Epidermal melanocyte (primary cell): ENCODE measurements around the gene C1QTNF8.

Experiments
- DNase-seq: peaks from one replicate; pipeline ENCODE4 v3.0.0; 2011; ENCODE audit warnings: low spot score; ENCODE audit not compliant: insufficient read length

C1QTNF8 gene, protein sequence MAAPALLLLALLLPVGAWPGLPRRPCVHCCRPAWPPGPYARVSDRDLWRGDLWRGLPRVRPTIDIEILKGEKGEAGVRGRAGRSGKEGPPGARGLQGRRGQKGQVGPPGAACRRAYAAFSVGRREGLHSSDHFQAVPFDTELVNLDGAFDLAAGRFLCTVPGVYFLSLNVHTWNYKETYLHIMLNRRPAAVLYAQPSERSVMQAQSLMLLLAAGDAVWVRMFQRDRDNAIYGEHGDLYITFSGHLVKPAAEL

DNA sequence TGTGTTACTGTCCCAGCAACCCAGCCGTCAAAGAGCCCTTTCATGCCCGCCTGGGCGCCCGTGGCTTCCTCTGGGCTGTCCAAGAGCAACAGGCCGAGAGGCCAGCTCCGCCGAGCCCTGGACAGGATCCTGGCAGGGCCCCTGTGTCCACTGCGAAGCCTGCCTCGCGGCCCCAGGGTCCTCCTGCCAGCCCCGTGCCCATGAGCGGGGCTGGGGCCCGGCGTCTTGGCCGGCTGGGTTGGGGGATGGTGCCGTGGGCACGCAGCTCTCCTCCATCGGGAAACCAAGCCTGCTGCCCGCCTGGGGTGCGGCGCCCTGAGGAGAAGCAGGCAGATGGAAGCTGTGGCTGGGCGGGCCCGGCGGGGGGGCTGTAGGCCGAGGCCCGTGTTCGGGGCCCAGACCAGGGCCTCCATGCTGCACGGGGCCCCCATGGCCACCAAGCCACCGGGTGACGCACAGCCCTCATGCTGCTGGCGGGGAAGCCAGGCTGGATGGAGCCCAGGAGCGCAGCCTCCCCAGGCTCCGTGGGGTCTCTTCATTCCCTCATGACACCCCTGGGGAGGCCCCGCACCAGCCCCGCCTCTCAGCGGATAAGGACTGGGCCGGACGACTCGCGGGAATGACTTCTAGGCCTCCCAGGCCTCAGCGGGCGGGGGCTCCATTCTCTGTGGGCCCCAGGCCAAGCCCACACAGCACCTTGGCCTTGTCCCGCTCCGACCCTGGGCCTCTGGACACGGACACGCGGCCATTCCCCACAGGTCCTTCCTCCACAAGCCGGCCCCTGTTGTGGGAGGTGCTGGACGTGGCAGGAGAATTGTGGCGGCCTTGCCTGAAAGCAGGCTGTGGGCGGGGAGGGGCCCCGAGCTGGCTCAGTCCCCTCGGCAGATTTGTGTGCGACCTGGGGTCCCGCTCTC lies at the start of gene C1QTNF8:
Gene C1QTNF8, minus strand, starts transcription at position 76 of the 914 bp plus-strand sequence. CDS start 1,322 bp downstream, outside the sequence.
- no peak for DNase-seq

DNA sequence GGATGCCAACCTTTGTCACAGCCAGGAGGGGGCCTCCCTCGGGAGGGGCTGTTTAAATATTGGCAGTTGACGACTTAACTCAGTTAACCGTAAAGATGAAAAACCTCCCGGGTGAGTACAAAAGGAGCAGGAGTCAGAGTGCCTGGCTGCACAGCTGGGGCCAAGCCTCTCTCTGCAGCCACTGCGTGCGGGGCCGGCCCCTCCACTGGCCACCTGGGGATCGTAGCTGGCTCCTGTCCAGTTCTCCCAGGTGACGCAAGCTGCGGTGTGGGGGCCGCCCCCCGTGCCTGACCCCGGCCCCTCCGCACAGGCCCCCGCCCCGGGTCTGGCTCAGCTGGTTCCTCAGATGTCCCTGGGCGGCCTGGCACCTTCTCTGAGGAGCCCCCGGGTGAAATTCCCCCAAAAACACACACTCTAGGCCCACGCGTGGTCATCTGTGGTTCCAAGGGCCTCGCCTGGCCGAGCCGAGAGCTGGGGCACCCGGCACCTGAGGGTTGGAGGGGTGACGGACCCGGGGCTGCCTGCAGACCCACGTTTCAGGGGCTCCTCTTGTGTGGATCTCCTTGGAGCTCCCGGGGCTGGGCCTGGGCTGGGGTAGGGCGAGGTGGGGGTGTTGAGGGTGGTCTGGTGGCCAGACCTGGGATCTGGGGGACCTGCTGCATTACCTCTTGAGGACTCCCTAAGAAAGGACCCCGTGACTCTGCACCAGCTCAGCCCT lies 49.5 kb upstream of the C1QTNF8 start:
- DNase-seq: no peak

DNA sequence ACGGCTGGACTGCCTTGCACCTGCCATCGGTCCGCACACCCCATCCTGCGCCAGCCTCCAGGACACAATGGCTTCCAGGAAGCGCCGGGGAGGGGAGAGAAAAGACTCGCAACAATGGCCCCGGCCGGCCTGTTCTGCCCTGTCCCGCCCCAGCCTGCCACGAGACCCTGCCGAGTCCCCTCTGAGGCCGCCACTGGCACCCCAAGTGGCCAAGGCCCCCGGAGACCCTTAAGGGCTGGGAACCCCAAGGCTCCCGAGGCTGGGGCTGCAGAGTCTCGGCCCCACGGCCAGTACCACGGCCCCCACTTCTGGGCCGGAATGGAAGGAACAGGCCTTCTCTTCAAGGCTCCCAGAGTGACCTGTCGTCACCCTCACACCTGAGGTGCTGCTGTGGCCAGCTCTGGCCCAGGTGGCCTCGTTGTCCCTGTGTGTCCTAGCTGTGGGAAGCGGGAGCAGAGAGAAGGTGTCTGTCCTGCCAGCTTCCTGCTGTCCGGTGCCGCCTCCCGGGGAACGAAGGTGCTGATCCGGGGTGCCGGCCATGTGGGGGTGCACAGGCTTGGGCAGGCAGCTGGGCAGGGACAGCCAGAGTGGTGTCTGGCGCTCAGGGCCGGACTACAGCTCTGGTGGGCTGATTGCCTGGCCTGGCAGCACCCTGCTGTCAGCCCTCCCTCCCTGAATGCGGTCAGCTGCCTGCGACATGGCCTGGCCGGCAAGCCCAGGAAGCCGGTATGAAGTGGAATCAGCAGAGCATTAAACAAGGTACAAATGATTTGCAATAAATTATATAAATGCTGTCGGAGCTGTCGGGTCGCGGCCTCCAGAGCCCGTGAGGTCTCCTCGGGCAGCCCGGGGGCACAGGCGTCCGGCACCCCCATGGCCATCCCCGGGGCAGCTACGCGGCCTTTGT lies 48.7 kb upstream of the C1QTNF8 start:
- DNase-seq: no peak

DNA sequence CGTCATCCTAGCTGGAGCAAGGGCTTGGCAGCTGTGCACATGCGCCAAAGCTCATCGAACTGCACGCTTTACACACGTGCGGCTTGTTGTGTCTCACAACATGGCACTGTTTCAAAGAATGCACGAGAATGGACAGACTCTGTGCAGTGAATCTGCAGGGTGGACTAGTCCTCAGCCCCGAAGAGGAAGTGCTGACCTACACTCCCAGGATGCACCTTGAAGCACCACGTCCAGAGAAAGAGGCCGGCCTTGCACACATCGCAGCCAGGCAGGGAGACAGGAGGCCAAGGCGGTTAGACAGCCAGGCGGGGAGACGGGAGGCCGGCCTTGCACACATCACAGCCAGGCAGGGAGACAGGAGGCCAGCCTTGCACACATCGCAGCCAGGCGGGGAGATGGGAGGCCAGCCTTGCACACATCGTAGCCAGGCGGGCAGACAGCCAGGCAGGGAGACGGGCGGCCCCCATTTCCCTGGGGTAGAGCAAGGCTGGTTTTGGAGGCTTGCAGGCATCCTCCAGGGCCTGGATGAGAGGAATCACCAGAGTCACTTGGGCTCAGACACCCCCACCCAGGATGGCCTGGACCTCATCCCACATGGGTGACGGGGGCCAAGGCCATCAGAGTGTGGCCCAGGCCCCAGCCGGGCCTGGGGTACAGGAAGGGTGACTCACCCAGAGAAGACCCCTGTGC lies 47.9 kb upstream of the C1QTNF8 start:
- no peak for DNase-seq

DNA sequence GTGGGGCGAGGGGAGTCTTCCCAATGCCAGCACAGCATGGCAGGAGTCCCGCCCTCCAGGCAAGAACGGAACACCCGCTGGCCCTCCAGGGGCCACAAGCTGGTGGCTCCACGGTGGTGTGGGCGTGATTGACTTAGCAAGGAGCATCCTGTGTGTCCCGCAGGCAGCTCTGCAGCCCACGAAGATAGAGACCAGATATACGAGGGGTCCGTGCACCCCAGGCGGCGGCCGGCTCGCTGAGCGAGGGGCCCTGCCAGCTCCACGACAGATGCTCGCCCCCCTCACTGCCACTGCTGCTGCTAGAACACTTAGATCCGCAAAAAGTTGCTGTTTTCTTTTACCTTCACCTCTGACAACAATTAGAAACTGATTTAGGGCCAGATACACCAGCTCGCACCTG lies 46.9 kb upstream of the C1QTNF8 start:
- DNase-seq: no peak

DNA sequence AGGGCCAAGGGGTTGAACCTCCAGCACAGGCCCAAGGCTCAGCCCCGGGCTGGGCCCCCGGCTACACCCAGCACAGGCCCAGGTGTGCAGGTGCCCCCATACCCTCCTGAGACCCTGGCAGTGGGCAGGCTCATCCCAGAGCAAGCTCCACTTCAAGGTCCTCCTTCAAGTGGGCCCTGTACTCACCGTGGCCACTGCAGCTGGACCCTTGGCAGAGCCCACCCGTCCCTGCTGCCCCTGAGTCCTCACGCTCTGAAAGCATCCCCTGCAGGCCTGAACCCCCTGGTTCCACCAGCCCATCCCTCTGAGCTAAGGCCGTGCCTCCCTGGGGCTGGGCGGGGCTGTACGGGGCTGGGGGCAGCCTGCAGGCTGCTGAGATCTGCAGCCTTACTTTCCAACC lies 45.7 kb upstream of the C1QTNF8 start:
- no peak for DNase-seq

DNA sequence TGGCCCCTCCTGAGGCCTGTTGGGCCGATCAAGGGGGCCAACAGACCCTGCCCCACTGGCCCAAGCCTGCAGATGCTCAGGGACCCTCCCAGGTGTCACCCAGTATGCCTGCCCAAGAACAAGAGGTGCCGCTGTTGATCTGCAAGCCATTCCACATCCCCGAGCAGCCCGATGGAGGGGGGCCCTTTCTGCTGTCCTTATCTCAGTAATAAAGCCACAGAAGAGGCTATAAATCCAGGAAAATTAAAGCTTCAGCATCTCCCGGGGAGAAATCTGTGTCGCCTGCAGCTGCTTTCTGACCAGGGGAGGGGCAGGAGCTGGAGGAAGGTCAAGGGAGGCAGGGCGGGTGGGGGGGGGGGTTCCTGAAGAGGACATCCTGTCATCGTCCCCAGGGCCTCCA lies 45.1 kb upstream of the C1QTNF8 start:
- DNase-seq: no peak

DNA sequence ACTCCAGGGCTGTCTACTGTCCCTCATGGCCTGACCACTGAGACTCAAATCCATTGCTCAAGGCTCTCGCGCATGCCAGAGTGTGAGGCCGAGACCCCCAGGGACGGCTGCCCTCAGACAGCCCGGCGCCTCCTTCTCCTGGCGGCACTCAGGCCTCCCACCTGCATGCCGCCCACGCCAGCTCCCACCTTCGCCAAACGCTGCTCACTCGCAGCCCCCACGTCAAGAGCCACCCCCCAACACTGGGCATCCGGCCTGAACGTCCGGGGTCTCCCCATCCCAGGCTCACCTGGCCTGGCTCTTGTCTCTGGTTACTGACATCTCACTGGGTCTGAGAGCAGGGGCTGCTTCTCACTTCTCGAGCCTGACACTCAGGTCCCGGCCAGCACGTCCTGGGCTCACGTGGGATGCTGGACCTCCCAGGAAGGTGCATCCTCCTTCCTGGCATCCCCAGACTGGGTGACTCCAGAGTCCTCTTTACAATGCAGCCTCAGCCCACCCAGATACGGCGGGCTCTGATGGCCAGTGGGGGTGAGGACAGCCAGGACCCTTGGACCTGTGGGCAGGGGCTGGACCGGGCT lies 44.6 kb upstream of the C1QTNF8 start:
- no peak for DNase-seq

DNA sequence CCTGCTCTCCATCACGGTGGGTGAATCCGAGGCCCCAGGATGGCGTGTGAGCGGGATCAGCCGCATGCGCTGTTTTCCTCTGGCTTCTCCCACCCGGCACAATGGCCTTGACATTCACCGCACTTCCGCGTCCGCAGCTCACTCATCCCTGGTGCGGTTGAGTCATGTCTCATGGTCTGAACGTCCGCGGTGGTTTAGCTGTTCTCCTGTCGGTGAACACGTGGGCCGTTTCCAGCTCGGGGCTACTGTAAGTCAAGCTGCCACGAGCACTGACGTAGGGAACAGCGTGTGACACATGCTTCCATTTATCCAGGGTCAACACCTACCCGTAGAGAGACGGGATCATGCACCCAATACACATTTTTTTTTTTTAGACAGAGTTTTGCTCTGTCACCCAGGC lies 41.6 kb upstream of the C1QTNF8 start:
- no peak for DNase-seq

DNA sequence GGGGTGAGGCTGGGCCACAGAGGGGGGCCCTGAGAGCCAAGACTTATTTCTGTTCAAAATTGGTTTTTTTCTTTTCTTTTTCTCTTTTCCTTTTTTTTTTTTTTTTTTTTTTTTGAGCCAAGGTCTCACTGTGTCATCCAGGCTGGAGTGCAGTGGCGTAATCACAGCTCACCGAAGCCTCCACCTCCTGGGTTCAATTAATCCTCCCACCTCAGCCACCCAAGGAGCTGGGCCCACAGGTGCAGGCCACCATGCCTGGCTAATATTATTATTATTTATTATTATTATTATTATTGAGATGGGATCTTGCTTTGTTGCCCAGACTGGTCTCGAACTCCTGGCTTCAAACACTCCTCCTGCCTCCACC lies 39.4 kb upstream of the C1QTNF8 start:
- DNase-seq: no peak

DNA sequence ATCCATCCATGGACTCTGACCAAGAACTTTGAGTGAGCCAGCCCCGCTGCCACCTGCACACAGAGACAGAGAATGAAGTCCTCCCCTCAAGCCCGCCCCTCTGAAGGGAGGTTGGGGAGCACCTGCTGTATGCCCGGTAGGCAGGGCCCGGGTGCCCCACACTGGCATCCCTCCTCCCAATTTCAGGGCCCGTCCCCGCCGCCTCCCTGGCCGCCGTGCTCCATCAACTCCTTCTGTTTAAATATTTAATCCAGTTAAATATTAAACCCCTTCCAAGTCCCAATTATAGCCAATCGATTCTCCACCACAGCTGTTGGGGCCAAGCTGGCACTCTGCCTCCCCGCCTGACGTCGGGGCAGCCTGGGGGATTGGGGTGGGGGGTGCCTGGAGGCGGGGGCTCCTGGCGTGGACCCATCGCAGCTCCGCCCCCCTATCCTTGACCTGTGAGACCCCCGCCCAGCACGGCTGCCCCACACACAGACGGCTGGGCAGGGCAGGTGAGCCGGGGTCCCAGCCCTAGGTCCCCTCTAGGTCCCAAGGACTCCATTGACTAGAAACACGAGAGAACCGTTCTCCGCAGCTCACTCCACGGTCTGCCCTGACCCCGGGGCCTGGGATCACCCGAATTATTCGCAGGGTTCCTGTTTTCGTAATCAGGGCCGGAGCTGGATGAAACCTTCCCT lies 38.9 kb upstream of the C1QTNF8 start:
- no peak for DNase-seq

DNA sequence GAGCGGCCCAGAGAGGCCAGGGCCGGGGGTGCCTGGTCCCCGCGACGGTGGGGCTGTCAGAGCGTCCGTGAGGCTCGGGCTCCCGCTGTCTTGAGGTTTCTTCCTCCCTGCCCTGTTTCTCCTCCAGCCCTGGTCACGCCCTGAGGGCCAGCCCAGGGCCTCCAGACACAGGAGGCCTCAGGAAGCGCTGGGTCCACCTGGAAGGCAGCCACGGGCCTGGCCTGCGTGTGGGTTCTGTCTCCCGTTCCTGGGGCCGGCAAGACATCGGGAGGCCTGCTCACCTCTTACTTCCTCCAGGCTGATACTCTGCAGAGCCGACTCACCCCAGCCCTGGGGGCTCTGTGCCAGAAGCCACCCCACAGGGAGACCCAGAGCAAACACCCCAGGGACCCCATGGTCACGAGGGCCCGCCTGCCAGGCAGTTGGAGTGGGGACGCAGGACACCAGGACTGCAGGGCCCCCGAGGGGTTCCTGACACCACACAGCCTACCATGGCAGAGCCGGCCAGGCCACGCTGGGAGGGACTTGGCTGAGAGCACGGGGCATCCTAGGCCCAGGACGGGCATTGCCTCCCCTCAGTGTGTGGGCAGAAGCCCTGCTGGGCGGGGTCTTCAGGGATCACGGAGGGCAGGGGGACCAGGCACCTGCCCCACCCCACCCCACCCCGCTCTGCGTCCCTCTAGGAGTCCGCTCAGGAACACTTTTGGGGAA lies 37.9 kb upstream of the C1QTNF8 start:
- DNase-seq: no peak

DNA sequence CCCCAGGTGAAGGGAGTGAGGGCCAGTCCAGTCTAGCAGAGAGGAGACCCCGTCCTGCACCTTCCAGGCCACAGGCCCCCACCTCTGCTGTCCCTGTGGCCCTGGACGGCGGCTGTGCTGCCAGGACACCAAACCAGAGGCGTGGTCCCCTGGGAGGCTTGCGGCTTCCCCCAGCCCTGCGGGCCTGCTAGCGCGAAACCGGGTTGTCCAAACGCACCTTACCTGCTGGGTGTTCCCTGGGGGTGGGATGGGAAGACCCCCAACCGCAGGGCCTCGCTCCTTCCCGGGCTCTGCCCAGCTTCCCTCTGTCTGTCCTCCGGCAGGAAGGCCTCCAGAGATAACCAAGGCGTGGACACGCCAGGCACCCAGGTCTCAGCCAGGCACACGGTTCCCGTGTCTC lies 37.2 kb upstream of the C1QTNF8 start:
- no peak for DNase-seq

DNA sequence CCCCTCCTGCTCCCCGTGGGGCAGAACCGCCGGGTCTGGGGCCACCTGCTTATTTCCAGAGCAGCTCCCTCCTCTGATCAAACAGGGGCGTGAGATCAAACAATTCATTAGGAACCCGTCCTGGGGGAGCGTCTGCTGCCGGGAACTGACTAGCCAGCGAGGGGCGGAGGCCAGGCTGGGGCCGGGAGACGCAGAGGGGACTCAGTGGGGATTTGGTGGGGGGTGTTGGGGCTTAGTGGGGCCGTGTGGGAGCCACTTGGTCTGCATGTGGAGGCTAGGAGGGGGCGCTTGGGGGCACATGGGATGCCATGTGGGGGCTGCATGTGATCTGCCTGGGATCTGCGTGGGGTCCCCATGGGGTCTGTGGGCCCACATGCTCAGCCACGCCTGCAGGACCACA lies 36.4 kb upstream of the C1QTNF8 start:
- no peak for DNase-seq

DNA sequence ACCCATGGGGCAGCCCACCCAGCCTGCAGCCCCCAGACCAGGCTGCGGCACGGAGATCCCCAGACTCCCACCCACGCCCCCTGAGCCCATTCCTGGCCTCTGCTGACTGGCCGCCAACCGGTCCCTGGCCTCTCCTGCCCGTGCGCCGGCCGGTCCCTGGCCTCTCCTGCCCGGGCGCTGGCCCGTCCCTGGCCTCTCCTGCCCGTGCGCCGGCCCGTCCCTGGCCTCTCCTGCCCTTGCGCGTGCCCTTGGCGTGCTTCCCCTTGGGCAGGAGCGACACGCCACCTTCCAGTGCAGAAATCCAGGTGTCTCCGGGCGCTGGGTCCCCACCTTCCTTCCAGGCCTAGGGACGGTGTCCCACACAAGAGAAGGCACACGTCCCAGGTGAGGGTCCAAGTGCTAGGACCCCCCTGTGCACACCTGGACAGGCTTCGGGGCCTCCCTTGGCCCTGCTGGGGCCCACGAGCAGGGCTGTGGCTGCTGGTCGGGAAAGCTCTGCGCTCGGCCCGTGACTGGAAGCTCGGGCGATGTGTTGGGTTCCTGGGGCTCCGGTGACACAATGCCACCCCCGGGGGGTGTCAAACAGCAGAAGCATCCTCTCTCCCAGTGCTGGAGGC lies 35.4 kb upstream of the C1QTNF8 start:
- no peak for DNase-seq

DNA sequence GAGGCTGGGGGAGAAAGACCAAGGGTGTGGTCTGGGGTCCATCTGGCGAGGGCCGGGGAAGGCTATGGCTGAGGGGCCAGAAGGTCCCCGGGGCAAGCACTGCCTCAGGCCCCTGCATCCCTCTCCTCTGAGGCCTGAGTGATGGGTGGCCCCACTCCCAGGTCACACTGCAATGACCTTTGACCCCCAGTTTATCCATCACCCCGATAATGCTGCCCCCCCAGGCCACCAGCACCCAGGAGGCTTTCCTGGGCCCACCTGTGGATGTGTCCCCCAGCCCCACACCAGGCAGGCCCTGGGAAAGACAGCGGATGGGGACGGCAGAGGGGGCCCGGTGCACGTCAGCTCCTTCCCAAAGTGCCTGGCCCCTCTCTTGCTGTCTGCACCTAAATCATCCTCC lies 34.3 kb upstream of the C1QTNF8 start:
- DNase-seq: no peak

DNA sequence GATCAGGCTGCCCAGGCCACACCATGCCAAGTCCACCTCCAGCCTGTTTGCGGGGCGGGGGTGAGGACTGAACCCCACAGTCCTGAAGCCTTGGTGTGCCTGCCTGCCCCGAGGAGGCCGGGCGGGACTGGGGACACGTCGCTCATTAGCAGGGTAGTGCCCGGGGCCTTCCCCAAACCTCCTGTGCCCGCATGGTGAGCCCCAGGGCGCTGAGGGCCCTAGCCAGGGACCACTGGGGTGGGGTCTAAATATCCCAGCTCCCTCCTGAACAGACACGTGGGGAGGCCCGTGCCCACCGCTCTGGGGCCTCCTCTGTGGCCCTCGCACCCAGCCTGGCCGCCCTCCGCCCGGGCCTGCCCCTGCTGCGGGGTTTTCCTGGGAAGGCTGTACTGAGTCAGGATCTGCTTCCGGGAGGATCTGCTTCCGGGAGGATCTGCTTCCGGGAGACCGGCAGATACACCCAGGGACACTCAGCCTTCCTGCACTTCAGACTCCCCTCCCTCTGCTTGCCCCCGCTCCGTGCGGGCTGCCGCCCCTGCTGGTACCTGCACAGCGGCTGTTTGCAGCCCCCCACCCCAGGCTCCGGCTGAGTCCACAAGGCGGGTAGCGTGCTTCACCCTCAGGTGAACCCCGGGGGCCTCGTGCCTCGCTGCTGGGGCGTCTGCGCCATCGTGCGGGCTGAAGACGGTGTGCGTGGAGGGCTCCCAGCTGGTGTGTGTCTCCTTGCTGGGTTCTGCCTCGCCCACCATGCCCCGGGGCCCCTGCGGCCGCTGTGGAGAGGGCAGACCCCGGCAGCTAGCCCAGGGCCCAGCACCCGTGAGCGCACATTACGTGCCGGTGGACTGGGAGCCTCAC lies 33.3 kb upstream of the C1QTNF8 start:
- DNase-seq: no peak
